C4-2B (cell line): Measurements from ENCODE around the gene ZFYVE26.

ENCODE experiments used
- CTCF ChIP-seq: fragments of 450-650 bp; conservative IDR thresholded peaks from 2 replicates; pipeline ENCODE4 v1.5.1; 2017; ENCODE audit warnings: mild to moderate bottlenecking
- ZFX ChIP-seq: fragments of 450-650 bp; IDR thresholded peaks from 2 replicates; pipeline ENCODE4 v1.6.1; 2017

- TF ChIP-seq CTCF (no peak), ZFX (no peak)
Measured at GRCh38 chr14:67756496-67756895, 59.9 kb downstream of the ZFYVE26 start.
